Measurements from ENCODE around the gene FOXJ1. TPM values are rescaled to one million over a fixed set of nuclear protein-coding genes. Genes with fewer than 3 reads are reported as not detected.

Gene FOXJ1
- total and polyA plus RNA-seq, 2 of the 4 experiments (the other 2 are of a cell fraction), result 0.05 TPM; not detected in 1

- intact Hi-C loops (cut with micrococcal nuclease) (no loop called here), in situ Hi-C loops (cut with MboI; ENCODE audit: low sequenced_read_pairs) (no loop called here), dilution Hi-C loops (cut with HindIII; ENCODE audit: low sequenced_read_pairs, unreplicated experiment) (no loop called here)
- no peak overlapping the region for H4K8ac ChIP-seq (ENCODE audit: low read depth in 2 of 2, low read length in 2 of 2)
- no peak overlapping the region for H3K4me2 ChIP-seq (ENCODE audit: low read depth, low read length)
- no peaks in the 10 kb centered on the region for H3K9me3 ChIP-seq (ENCODE audit: control insufficient read depth, insufficient read depth, low read length)
- H3K4me1 ChIP-seq (ENCODE audit: control insufficient read depth, insufficient read depth, low read length), result no peaks in the 10 kb centered on the region
- H3K9ac ChIP-seq (ENCODE audit: low read depth, low read length), result no peak overlapping the region
- BruUV-seq (replicated peaks), result no TSS peak
- no peak overlapping the region for H4K91ac ChIP-seq (ENCODE audit: insufficient read depth, low read depth, low read length)
- H3K18ac ChIP-seq (ENCODE audit: low read depth, low read length), result no peak overlapping the region
- ChIA-PET CTCF (interaction anchor here (1.7 kb wide), 1 partner anchor 16 kb away, joined by 16 read pairs; no protein-coding TSS in a partner anchor), POLR2A (ENCODE audit: unreplicated experiment) (no interaction called here)
- ATAC-seq (ENCODE audit: low read depth) (no peak), DNase-seq (peak; percentile 36)
- no peak overlapping the region for H2AK9ac ChIP-seq (replicated peaks; ENCODE audit: low read depth, low read length, poor library complexity)
- no peak overlapping the region for H2BK15ac ChIP-seq (ENCODE audit: low read depth, low read length)
- no peak for TF ChIP-seq MAFK (IDR thresholded peaks at IDR 0.05; ENCODE audit: low read depth, low read length)
- H2BK120ac ChIP-seq (ENCODE audit: low read depth, low read length), result no peak overlapping the region
- no peak overlapping the region for H2AK5ac ChIP-seq (ENCODE audit: low read depth, low read length)
- H2BK5ac ChIP-seq (ENCODE audit: low read depth, low read length, poor library complexity, severe bottlenecking), result no peak overlapping the region
- H3K4ac ChIP-seq (ENCODE audit: low read depth, low read length), result no peak overlapping the region
- H3K4me3 ChIP-seq (ENCODE audit: insufficient read depth, low read depth, low read length), result no peak overlapping the region
- 80% methylated on average over 2 of the region's 7 CpGs; no CpG with 5 or more reads in 1 of the 2 experiments for WGBS, 2 experiments (ENCODE audit: extremely low coverage in 2 of 2, insufficient read length in 1 of 2)
- H3K56ac ChIP-seq (ENCODE audit: extremely low read depth, insufficient read depth, low read length), result no peak overlapping the region
- no peak overlapping the region for H4K5ac ChIP-seq (ENCODE audit: low read depth, low read length)
- H3K27ac ChIP-seq (ENCODE audit: insufficient read depth, low read length), result no peak overlapping the region
- no peaks in the 10 kb centered on the region; the same call in none of the 2 replicates for H3K27me3 ChIP-seq (ENCODE audit: control insufficient read depth, insufficient read depth, low read length)
- H2AFZ ChIP-seq (replicated peaks; ENCODE audit: low read length, poor library complexity), result no peak overlapping the region
- no peak overlapping the region for H3K23ac ChIP-seq (ENCODE audit: low read depth, low read length)
- no peaks in the 10 kb centered on the region for H4K20me1 ChIP-seq (ENCODE audit: insufficient read depth, low read length)
- no peaks in the 10 kb centered on the region for H3K9me1 ChIP-seq (ENCODE audit: insufficient read depth, low read length)
- no peaks in the 10 kb centered on the region for H3K79me1 ChIP-seq (ENCODE audit: low read depth in 1 of 2, low read length in 2 of 2)
- no peak overlapping the region for H2BK20ac ChIP-seq (ENCODE audit: low read depth, low read length)
- H3K36me3 ChIP-seq (ENCODE audit: control insufficient read depth, insufficient read depth, low read length), result no peaks in the 10 kb centered on the region
- no peak overlapping the region for H3K14ac ChIP-seq (replicated peaks; ENCODE audit: low read depth, low read length)
Measured at GRCh38 chr17:76166168-76166567, 25.1 kb upstream of the FOXJ1 start.

Data from IMR-90 (cell line).